GM19240 (cell line): ENCODE results near the gene IL23A.

Source experiments
- DNase-seq: peaks from one replicate; pipeline ENCODE4 v3.0.0; 2011; ENCODE audit warnings: low spot score; ENCODE audit not compliant: insufficient read length

Gene IL23A

DNA sequence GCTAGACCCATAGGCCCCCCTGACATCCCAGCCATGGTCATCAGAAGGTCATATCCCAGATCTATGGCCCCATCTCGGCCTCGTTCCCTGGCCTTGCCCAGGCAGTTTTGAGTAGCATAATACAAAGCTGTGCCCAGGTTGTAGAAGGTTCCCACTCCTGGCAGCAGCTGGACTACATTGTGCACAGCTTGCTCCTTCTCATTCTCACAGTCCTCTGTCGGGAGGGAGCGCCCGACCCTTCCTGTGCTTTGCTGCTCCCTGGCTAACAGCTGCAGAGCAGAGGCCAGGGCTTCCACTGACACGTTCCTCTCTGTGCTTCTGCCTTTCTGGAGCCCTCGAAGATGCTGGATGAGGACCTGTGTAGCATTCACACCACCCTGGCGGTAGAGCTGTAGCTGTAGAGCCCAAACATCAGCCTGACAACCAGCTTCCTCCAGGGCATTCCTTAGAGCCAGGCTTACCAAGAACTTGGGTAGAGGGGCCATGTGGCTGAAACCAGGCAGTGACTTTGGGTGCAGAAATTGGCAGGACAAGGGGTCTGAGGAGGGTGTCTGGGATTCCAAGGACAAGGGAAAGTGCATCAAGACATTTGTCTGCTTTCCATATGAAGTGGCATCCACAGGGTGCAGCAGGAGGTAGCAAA lies 22.9 kb downstream of the IL23A start:
- no peak for DNase-seq

DNA sequence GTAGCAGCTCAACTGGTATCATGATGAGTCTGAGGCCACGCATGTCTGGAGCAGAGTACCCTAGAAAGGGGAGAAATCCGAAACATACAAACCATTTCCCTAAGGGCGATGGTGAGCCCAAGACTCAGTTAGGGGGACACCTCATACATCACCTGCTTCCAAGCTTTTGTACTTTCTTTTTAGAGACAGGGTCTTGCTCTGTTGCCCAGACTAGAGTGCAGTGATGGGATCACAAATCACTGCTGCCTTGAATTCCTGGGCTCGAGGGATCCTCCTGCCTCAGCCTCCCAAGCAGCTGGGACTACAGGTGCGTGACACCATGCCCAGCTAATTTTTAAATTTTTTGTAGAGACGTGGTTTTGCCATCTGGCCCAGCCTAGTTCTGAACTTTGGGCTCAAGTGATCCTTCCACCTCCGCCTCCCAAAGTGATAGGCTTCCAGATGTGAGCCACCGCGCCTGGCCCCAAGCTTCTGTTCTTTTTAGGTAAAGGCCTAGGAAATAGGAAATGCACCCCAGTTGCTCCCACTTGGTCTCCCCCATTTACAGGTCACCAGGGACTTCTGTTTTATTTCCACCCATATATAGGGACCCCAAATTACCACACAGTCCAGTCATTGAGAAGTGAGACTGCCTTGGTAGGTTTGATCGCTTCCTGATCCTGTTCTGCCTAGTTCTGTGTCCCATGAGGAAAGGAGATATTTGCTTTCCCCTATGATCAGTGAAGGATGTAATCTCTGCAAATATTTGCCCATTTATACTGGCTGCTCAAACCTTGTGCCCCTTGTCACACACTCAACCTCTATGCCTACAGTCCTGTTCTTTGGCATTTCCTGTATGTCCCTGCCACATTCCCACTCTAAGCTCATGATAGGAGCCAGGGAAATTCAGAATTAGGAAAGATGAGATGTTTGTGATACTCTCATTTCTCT lies 23.7 kb downstream of the IL23A start, which contains the start of gene APOF:
TSS of gene APOF (minus strand) at position 728 of the 930 bp plus-strand sequence. CDS start at position 616, 112 bp downstream.
- no peak for DNase-seq

- no peak for DNase-seq
These were observed 28.3 kb downstream of the IL23A start for GRCh38 chr12:56366948-56367347.

- no peak for DNase-seq
These were observed 34.8 kb downstream of the IL23A start for GRCh38 chr12:56373515-56373914.

DNA sequence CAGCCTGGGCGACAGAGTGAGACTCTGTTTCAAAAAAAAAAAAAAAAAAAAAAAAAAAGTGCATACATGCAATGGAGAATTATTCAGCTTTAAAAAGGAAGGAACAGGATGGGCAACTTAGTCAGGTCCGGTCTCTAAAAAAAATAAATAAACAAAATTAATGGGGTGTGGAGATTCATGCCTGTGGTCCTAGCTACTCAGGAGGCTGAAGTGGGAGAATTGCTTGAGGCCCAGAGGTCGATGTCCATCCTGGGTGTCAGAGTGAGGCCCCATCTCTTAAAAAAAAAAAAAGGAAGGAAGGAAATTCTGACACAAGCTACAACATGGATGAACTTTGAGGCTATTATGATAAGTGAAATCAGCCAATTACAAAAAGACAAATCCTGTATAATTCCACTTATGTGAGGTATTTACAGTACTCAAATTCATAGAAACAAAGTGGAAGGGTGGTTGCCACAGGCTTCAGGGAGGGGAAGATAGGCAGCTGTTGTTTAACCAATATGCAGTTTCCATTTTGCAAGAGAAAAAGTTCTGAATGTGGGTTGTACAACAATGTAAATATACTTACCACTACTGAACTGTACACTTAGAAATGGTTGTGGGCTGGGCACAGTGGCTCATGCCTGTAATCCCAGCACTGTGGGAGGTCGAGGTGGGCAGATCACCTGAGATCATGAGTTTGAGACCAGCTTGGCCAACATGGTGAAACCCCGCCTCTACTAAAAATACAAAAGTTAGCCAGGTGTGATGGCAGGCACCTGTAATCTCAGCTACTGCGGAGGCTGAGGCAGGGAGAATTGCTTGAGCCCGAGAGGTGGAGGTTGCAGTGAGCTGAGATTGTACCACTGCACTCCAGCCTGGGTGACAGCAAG lies 36.3 kb downstream of the IL23A start:
- no peak for DNase-seq

GRCh38 chr12:56375598-56376434 lies 37.1 kb downstream of the IL23A start:
- DNase-seq: no peak

- no peak for DNase-seq
These were observed 38.8 kb downstream of the IL23A start for GRCh38 chr12:56377310-56377988.

DNA sequence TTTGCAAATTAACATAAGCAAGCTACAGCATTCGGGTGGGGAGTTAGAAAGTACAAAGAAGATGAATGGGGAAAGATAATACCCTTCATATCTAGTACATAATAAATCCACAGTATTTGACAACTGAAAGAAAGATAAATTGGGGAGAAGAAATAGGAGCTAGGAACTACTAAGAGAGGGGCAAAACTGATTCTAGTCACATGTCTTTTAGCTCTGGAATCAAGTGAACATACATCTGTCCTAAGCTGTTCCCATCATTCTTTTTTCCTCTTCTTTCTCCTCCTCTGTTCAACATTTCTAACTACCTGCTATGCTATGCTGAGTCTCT lies 39.3 kb downstream of the IL23A start:
- no peak for DNase-seq

GRCh38 chr12:56382611-56383010 lies 43.9 kb downstream of the IL23A start:
- no peak for DNase-seq

GRCh38 chr12:56385873-56386272 lies 47.2 kb downstream of the IL23A start:
- DNase-seq: no peak

DNA sequence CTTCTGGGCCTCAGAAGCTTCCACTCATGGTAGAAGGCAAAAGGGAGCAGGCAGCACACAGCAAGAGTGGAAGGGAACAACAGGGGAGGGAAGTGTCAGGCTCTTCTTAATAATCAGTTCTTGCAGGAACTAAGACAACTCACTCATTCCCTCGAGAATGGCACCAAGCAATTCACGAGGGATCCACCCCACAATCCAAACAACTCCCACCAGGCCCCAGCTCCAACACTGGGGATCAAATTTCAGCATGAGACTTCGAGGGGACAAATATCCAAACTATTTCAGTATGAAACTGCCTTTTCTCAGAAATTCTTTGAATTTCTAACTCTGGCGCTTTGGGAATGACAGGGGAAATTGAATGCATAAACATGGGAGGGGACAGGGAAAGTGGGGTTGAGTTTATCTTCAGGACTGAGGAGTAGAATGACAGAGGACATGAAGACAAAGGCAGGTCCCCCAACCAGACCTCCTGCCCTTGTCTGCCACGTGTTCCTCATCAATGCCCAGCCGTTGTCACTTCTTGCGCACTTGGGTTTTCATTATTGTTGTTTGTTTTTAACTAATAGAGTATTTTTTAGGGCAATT lies 48.6 kb downstream of the IL23A start:
- DNase-seq: no peak

GRCh38 chr12:56389412-56389811 lies 50.7 kb downstream of the IL23A start:
- no peak for DNase-seq
